Natural killer cell treated with Interleukin-12 subunit alpha and Interleukin-12 subunit beta and Interleukin-15 and Interleukin-18, amount 100 ng/mL, for 72 hours (primary cell): ENCODE measurements around the gene TEX30. TPM values are rescaled to one million over a fixed set of nuclear protein-coding genes. Genes with fewer than 3 reads are reported as not detected.

Source experiments
- ATAC-seq, 2 donors: fragments of 150-1000 bp; cut with Tn5 transposase in 1 of 2; sonication (Bioruptor Pico), chemical (Tn5 transposase) in 1 of 2; 2 replicates each; pipeline ENCODE4 v1.10.0; 2021
- DNase-seq: peaks from one replicate; pipeline ENCODE4 v3.0.0; 2022; ENCODE audit warnings: low spot score
- H3K27ac Mint-ChIP-seq, 2 donors: 1 replicate in 1 of 2; 2 replicates in 1 of 2; pipeline ENCODE4 v1.8.0; 2022; ENCODE audit warnings: mixed read lengths in 2 of 2, mild to moderate bottlenecking in 1 of 2, moderate library complexity in 1 of 2
- H3K27me3 Mint-ChIP-seq, 2 donors: 1 replicate in 1 of 2; 2 replicates in 1 of 2; pipeline ENCODE4 v1.8.0; 2022; ENCODE audit warnings: mixed read lengths in 2 of 2
- H3K36me3 Mint-ChIP-seq: one replicate; pipeline ENCODE4 v1.8.0; 2022; ENCODE audit warnings: mixed read lengths
- H3K4me1 Mint-ChIP-seq, 2 donors: 1 replicate in 1 of 2; 2 replicates in 1 of 2; pipeline ENCODE4 v1.8.0; 2022; ENCODE audit warnings: low read depth in 2 of 2, mixed read lengths in 2 of 2, mild to moderate bottlenecking in 1 of 2
- H3K4me3 Mint-ChIP-seq: one replicate; pipeline ENCODE4 v1.8.0; 2022; ENCODE audit warnings: mixed read lengths
- H3K9me3 Mint-ChIP-seq: 2 replicates; pipeline ENCODE4 v1.8.0; 2022; ENCODE audit warnings: mixed read lengths
- total RNA-seq, 2 donors: library from RNA; stranded (reverse); gene quantifications; one replicate each; pipeline ENCODE4 v1.2.3, GENCODE V29; 2022

TEX30 gene
- total RNA-seq, 2 donors from 2014 or later, result 23.3 to 29.1 TPM

GRCh38 chr13:102724923-102725322 lies 48.7 kb downstream of the TEX30 start:
- DNase-seq, result no peak
- ATAC-seq, result no peak
- Mint-ChIP-seq H3K9me3 (no peaks in the 10 kb centered on the region), H3K27me3 (peaks cover 7 to 26% of the 10 kb centered on the region in 2 donors), H3K27ac (no peak overlapping the region), H3K36me3 (no peaks in the 10 kb centered on the region), H3K4me3 (no peak overlapping the region), H3K4me1 (peaks cover 14 to 16% of the 10 kb centered on the region in 2 donors)

GRCh38 chr13:102721800-102722231 lies 51.8 kb downstream of the TEX30 start:
- peak overlapping the region; percentile 35 for H3K4me3 Mint-ChIP-seq
- peak; percentile 77 to 80 for ATAC-seq

GRCh38 chr13:102718746-102719145 lies 54.8 kb downstream of the TEX30 start:
- Mint-ChIP-seq H3K4me1 (peaks cover 11 to 16% of the 10 kb centered on the region in 2 donors), H3K36me3 (no peaks in the 10 kb centered on the region), H3K27ac (no peak overlapping the region), H3K27me3 (peaks cover 10 to 19% of the 10 kb centered on the region in 2 donors), H3K9me3 (no peaks in the 10 kb centered on the region), H3K4me3 (no peak overlapping the region)
- ATAC-seq (no peak), DNase-seq (no peak)

More at GRCh38 chr13:102721800-102722231, 51.8 kb downstream of the TEX30 start:
- Mint-ChIP-seq H3K27me3 (peaks cover 9 to 21% of the 10 kb centered on the region in 2 donors), H3K27ac (no peak overlapping the region), H3K36me3 (no peaks in the 10 kb centered on the region), H3K9me3 (no peaks in the 10 kb centered on the region), H3K4me1 (peaks cover 14 to 16% of the 10 kb centered on the region in 2 donors)
- DNase-seq, result no peak

Other genes starting within 250 kb of the TEX30 start
- gene TPP2, start 176.8 kb downstream of the TEX30 start, total RNA-seq, result 10 to 100 TPM; 60.2 to 99.3 TPM
- gene METTL21C, start 78.7 kb downstream of the TEX30 start, total RNA-seq, result not detected
- 1 to 10 TPM; 5.4 to 5.5 TPM for gene POGLUT2, start 25.2 kb upstream of the TEX30 start, total RNA-seq
- 10 to 100 TPM; 14.5 to 23.4 TPM for gene BIVM, start 25.3 kb upstream of the TEX30 start, total RNA-seq
- gene ERCC5, start 72.2 kb upstream of the TEX30 start, total RNA-seq, result 10 to 100 TPM; 66.5 to 71.0 TPM